ENCODE measurements around the gene PHYH.
"Not testable (repeated sequence)": the region's sequence is repeated elsewhere in the genome, so short reads cannot be mapped to it uniquely, and the experiment has no call there.

Gene PHYH

GRCh38 chr10:13299437-13300287 is at the start of gene PHYH:
TSS of gene PHYH (minus strand) at chr10:13300064. CDS start at chr10:13300042, 22 bp downstream.
- DNase-seq: no peak

- DNase-seq: no peak
These were observed 48.6 kb upstream of the PHYH start, which contains the start of gene SEPHS1 for GRCh38 chr10:13348216-13349017. TSS of gene SEPHS1 (minus strand) at chr10:13348293. CDS start at chr10:13344950, 3,343 bp downstream.

GRCh38 chr10:13347500-13348156 is 47.8 kb upstream of the PHYH start:
- DNase-seq: no peak

- DNase-seq: no peak
These were observed 47.2 kb upstream of the PHYH start for GRCh38 chr10:13347043-13347499.

- no peak for DNase-seq
These were observed 46.6 kb upstream of the PHYH start for GRCh38 chr10:13346283-13347042.

DNA sequence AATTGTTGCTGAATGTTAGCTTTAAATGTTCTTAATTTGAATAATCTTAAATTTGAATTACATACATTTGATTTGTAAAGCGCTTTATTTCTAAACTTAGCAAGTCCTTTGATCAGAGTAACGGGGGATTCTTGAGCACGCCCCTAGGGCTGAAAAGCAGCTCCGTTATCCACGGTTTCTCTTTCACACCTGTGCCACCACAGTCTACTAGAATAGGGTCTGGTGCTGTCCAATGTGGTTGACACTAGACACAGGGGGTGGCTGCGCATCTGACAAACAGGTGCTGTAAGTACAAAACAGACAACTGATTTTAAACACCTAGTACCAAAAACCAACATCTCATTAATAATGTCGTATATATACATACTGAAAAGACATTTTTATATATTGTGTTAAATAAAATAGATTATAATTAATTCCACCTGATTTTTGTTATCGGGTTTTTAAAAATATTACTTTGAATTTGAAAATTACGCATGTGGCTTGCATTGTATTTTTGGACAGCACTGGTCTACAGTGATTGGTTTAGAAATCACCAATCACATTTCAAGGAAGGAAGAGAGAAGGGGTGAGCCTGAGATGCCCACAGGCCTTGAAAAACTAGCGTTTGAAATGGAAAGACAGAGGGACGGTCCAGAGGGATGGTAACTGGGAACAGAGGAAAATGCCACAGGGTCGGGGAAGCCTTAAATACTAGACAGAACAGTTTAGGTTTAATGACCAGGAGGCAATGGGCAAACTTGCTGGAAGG is 40.9 kb upstream of the PHYH start:
- DNase-seq: no peak

DNA sequence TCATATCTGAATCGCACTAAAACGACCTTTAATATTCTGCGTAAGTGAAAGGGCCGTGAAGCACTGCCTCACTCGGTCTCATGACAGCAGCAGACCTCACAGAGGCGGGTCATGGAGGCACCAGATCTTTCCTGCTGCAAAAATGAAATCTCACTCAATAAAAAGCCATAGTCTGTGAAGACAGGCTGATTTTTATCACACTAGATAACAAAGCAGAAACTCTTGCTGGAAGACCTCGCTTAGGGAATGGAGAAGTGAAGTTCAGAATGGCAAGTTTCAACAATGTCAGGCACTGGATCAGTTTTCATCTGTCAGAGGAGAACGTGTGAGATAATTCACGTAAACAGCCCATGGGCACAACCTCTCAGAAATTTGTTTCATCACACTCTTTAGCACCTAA is 40.2 kb upstream of the PHYH start:
- no peak for DNase-seq

- no peak for DNase-seq
These were observed 38.7 kb upstream of the PHYH start for GRCh38 chr10:13338390-13339110.

DNA sequence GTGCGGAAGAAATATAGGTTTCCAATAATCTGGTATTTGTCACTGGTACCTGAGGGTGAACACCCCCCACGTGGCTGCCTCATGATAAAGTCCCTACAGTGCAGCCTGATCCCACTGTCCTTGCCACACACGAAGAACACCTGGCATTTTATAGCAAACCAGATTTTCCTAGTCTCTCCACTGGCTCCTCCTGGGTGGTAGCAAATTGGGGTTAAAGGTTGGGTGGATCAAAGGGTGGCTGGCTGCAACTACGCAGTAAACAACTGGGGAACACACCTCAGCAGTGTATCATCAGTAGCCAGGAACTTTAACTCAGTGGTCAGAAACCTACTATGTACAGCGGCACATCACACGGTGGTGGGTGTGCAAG is 37.9 kb upstream of the PHYH start:
- no peak for DNase-seq

DNA sequence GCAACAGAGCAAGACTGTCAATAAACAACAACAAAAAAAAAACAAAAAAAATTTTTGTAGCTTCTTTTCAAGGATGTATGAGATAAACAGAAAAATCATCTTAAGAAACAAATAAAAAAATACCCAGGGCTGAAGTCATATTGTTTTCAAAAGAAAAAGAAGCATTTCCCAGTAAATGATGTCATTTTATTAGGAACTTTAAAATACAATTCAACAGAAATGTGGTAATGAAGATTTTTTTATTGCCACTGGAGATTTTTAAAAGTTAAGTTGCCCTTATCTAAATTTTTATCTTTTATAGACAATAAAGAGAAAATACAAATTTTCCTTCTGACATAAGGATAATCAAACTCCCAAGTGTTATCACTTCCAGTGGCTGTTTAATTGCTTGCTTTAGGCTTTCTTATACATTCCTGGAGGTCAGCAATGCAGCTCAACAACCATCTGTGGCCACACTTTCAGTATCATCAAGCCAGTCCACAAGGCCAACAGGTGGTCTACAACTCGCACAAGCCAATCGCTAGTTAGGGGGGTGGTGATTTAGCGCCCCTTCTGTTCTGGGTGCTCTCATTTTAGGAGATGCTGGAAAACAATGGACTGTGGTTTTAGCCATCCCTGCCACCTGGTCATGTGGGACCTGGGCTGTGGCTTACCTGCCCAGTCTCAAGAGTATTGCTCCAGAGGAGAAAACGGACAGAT is 37.4 kb upstream of the PHYH start:
- DNase-seq: no peak

DNA sequence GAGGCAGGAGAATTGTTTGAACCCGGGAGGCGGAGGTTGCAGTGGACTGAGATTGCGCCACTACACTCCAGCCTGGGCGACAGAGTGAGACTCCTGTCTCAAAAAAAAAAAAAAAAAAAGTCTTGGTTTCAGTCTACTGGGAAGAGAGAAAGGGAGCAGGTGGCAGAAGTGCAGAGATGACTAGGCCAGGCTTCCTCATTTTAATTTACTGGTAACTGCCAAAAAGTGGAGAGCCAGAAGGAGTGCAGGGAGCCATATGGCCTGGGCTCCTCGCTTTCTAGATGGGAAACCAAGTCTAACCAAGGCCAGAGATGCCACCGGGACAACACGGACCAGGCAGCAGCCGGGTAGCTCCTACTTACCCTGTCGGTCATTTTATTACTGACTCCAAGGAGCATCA is 36.0 kb upstream of the PHYH start:
- no peak for DNase-seq

DNA sequence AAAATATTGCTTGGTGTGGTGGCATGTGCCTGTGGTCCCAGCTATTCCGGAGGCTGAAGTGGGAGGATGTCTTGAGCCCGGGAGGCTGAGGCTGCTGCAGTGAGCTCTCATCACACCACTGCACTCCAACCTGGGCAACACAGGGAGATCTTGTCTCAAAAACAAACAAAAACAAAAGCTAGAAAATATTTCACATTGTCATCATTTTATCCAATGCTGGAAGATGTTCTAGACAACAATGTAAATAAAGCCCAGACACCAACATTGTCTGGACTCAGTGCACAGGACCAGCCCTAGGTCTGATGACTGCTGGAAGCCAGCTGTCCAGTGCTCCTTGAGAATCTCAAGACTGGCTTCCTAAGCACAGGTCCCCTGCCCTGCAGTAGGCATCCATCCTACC is 34.7 kb upstream of the PHYH start:
- DNase-seq: no peak

DNA sequence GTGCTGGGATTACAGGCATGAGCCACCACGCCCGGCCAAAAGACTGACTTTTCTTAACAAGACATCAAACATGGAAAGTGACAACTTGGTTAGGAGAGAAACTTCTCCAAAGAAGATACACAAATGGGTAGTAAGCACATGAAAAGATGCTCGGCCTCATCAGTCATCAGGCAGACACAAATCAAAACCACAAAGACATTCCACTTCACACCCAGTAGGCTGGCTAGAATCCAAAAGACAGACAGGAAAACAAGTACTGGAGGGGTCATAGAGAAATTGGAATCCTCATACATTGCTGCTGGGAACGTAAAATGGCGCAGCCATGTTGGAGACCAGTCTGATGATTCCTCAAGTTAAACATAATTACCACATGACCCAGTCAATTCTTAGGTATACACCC is 31.8 kb upstream of the PHYH start:
- no peak for DNase-seq

DNA sequence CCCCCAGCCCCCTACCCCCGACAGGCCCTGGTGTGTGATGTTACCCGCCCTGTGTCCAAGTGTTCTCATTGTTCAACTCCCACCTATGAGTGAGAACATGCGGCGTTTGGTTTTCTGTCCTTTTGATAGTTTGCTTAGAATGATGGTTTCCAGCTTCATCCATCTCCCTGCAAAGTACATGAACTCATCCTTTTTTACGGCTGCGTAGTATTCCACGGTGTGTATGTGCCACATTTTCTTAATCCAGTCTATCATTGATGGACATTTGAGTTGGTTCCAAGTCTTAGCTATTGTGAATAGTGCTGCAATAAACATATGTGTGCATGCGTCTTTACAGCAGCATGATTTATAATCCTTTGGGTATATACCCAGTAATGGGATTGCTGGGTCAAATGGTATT is 31.1 kb upstream of the PHYH start:
- not testable (repeated sequence) for DNase-seq

GRCh38 chr10:13329565-13329964 is 29.7 kb upstream of the PHYH start:
- DNase-seq: no peak

- DNase-seq: no peak
These were observed 28.7 kb upstream of the PHYH start for GRCh38 chr10:13328613-13329012.

DNA sequence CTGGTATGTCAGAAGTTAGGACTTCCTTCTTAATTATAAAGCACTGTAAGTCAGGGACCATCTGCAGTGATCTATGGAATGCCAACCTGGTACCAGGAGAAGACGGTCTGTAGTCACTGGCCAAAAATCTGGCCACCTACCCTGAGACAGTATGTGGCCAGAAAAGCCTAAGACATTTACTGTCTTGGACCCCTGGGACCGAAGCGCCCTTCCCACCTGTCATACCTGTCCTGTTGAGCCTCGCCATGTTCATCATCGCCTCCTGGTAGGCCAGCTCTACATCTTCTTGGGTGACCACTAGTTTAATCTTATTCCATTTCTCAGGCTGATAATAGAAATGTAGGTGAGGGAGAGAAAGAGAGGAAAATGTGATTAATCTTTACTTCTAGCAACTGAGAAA is 28.3 kb upstream of the PHYH start:
- DNase-seq: no peak

DNA sequence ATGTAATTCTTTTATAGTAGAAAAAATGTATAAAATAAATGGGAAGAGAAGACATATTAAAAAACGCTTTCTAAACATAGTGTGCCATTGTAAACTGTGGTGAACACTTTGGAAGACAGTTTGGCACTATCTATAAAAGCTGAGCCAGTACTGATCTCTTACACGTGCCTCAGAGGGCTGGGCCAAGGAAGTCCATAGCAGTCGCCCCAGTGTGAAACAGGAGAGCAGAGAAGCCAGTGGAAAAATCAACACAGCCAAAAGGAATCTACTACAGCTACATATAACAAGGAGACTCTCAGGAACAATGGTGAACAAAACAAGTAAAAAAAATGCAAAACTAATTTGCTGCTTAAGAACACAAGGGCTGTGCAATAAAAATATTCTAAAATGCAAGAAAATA is 27.7 kb upstream of the PHYH start:
- DNase-seq: no peak

GRCh38 chr10:13322615-13323148 is 22.8 kb upstream of the PHYH start:
- DNase-seq: no peak

DNA sequence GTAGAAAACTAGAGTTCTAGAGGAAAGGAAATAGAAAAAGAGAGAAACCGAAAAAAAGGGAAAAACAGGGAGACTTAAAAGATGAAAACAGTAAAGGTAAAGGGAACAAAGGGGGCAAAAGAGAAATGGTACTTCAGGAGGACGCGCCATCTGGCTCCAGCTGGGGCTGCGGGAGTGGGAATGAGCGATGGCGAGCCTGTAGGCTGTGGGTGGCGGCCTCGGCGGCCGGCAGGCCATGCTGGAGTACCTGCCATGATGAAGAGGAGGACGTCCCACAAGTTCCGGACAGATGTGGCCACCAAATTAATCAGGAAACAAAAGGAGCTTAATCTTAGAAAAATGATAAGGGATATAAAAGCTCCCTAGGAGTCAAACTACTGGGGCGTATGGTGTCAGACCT is 21.7 kb upstream of the PHYH start:
- no peak for DNase-seq
